ENCODE data around the gene ARR3.
A peak's percentile ranks its signal among the peaks of the same experiment; 100 is the strongest.

DNA sequence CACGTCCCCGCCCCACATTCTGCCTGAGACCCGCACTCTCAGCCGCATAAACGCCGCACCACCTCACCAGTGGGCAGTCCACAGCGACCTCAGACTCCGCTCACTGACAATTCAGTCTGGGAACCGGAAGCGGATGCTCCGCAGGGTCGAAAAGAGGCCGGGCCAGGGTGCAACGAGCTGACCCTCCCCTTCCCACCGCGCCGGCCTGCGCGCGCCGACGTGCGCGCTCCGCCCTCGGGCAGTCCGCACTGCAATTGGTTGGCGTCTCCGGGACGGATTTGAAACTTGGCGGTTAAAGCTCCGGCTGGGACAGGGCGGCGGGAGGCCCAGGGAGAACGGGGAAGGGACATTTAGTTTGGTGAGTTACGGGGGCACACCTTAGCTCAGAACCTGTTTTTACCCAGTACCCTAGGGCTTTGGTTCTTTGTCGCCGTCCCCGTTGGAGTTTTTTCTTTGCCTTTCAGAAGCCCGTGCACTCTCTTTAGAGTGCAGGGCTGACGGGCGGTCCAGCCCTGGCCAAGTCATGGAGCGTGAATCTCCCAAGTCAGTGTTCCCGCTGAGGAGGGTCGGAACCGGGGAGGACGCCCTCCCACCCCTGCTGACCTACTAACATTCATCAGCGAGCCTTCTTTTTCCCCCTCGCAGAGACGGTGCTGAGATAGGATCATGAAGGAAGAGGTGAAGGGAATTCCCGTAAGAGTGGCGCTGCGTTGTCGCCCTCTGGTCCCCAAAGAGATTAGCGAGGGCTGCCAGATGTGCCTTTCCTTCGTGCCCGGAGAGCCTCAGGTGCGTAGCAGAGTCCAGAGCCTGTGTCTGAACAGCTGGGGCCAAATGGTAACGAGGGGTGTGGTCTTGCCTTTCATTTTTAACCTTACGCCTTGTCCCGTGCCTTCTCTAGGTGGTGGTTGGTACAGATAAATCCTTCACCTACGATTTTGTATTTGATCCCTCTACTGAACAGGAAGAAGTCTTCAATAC is 21.9 kb downstream of the ARR3 start, which contains the start of the genes KIF4A and PDZD11:
- TF ChIP-seq, protein P1, sequence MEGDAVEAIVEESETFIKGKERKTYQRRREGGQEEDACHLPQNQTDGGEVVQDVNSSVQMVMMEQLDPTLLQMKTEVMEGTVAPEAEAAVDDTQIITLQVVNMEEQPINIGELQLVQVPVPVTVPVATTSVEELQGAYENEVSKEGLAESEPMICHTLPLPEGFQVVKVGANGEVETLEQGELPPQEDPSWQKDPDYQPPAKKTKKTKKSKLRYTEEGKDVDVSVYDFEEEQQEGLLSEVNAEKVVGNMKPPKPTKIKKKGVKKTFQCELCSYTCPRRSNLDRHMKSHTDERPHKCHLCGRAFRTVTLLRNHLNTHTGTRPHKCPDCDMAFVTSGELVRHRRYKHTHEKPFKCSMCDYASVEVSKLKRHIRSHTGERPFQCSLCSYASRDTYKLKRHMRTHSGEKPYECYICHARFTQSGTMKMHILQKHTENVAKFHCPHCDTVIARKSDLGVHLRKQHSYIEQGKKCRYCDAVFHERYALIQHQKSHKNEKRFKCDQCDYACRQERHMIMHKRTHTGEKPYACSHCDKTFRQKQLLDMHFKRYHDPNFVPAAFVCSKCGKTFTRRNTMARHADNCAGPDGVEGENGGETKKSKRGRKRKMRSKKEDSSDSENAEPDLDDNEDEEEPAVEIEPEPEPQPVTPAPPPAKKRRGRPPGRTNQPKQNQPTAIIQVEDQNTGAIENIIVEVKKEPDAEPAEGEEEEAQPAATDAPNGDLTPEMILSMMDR (IDR thresholded peaks at IDR 0.05) = no peak
- peak in 1 of 3 donors; percentile 51 for TF ChIP-seq POLR2AphosphoS5 (IDR thresholded peaks at IDR 0.05)
